Keratinocyte (primary cell): ENCODE results near the gene IGSF23. TPM values are rescaled to one million over a fixed set of nuclear protein-coding genes. Genes with fewer than 3 reads are reported as not detected.

Source experiments
- DNase-seq: peaks from one replicate; pipeline ENCODE4 v3.0.0-alpha.2; 2011; ENCODE audit warnings: low read depth, missing footprints, low spot score
- FAIRE-seq: peaks from 2 replicates; lab custom pipeline; 2011; peaks lifted over from hg19 to GRCh38; lab: Jason Lieb, UNC
- H2AFZ ChIP-seq: 2 replicates; pipeline ENCODE4 v1.6.0; 2012; ENCODE audit warnings: low read length, control low read depth, inconsistent platforms; ENCODE audit not compliant: control insufficient read depth
- H3K27ac ChIP-seq: 2 replicates; pipeline ENCODE4 v1.5.1; 2011; ENCODE audit warnings: low read length; ENCODE audit not compliant: control insufficient read depth, insufficient read depth
- H3K27me3 ChIP-seq: 3 replicates; pipeline ENCODE4 v1.6.0; 2011; ENCODE audit warnings: low read length; ENCODE audit not compliant: control insufficient read depth, insufficient read depth; ENCODE audit errors: extremely low read depth
- H3K36me3 ChIP-seq, 2 experiments: 2 replicates in 1 of 2; 3 replicates in 1 of 2; pipeline ENCODE4 v1.5.1; 2011; ENCODE audit warnings: low read length in 2 of 2, mild to moderate bottlenecking in 1 of 2; ENCODE audit not compliant: control insufficient read depth in 2 of 2, insufficient read depth in 2 of 2; ENCODE audit errors: extremely low read depth in 1 of 2
- H3K4me1 ChIP-seq: 3 replicates; pipeline ENCODE4 v1.5.1; 2011; ENCODE audit warnings: low read length; ENCODE audit not compliant: control insufficient read depth, insufficient read depth; ENCODE audit errors: extremely low read depth
- H3K4me2 ChIP-seq: 3 replicates; pipeline ENCODE4 v1.6.0; 2011; ENCODE audit warnings: low read depth, low read length; ENCODE audit not compliant: control insufficient read depth, insufficient read depth; ENCODE audit errors: extremely low read depth
- H3K4me3 ChIP-seq, 3 experiments: fragments of 200-600 bp in 1 of 3; sonication (generic) in 1 of 3; 2 replicates in 2 of 3; 3 replicates in 1 of 3; pipeline ENCODE4 v1.5.1; 2011 to 2016; ENCODE audit warnings: low read length in 3 of 3, mild to moderate bottlenecking in 3 of 3, control low read depth in 2 of 3, inconsistent platforms in 1 of 3, low read depth in 1 of 3, mixed read lengths in 1 of 3, mixed run types in 1 of 3, moderate library complexity in 1 of 3; ENCODE audit not compliant: control insufficient read depth in 2 of 3, insufficient read depth in 2 of 3; ENCODE audit errors: extremely low read depth in 1 of 3
- H3K79me2 ChIP-seq: 2 replicates; pipeline ENCODE4 v1.6.0; 2012; ENCODE audit warnings: low read length; ENCODE audit not compliant: control insufficient read depth, insufficient read depth
- H3K9ac ChIP-seq: 3 replicates; pipeline ENCODE4 v1.6.0; 2011; ENCODE audit warnings: low read length; ENCODE audit not compliant: control insufficient read depth, insufficient read depth; ENCODE audit errors: extremely low read depth
- H3K9me1 ChIP-seq: 3 replicates; pipeline ENCODE4 v1.6.0; 2011; ENCODE audit warnings: low read length; ENCODE audit not compliant: control insufficient read depth, insufficient read depth; ENCODE audit errors: extremely low read depth
- H3K9me3 ChIP-seq: 2 replicates; pipeline ENCODE4 v1.5.1; 2012; ENCODE audit warnings: low read depth, low read length; ENCODE audit not compliant: control insufficient read depth
- H4K20me1 ChIP-seq: 3 replicates; pipeline ENCODE4 v1.6.0; 2011; ENCODE audit warnings: low read length; ENCODE audit not compliant: control insufficient read depth, insufficient read depth; ENCODE audit errors: extremely low read depth
- CTCF ChIP-seq, 3 experiments: IDR thresholded peaks in 1 of 3; conservative IDR thresholded peaks in 1 of 3; optimal IDR thresholded peaks in 1 of 3; 2 replicates in 2 of 3; 3 replicates in 1 of 3; pipeline versions ENCODE3 to v1.5.1; 2011; ENCODE audit warnings: low read length in 3 of 3, mild to moderate bottlenecking in 3 of 3, moderate library complexity in 2 of 3, control low read depth in 1 of 3, inconsistent platforms in 1 of 3; ENCODE audit not compliant: insufficient read depth in 2 of 3; ENCODE audit errors: extremely low read depth in 1 of 3
- EZH2 ChIP-seq: IDR thresholded peaks from one replicate; pipeline ENCODE4 v1.6.1; 2012; ENCODE audit warnings: inconsistent platforms, mild to moderate bottlenecking, low read length, moderate library complexity
- dilution Hi-C: fragments of 300-500 bp; cut with MboI; formaldehyde crosslinking; loops from one replicate; pipeline ENCODE4 v1.7.0; 2020; ENCODE audit warnings: low sequenced_read_pairs; ENCODE audit not compliant: extremely low pct_ligation_motif_present
- polyA minus RNA-seq, 3 experiments: library from RNA; depleted of rRNA, polyadenylated mRNA; stranded (reverse); fragments of >200 nt; gene quantifications; 1 replicate in 1 of 3; 2 replicates in 1 of 3; 3 replicates in 1 of 3; pipeline ENCODE4 v1.2.3, GENCODE V29; 2011
- polyA plus RNA-seq, 5 experiments: library from polyadenylated mRNA; depleted of rRNA in 3 of 5; stranded (reverse) in 3 of 5; stranded (forward) in 1 of 5; unstranded in 1 of 5; fragments of >200 nt; gene quantifications; 1 replicate in 1 of 5; 2 replicates in 3 of 5; 3 replicates in 1 of 5; pipeline versions ENCODE4 v1.2.1 to v1.2.3, GENCODE V29; 2011 to 2012; ENCODE audit warnings: missing spikeins in 2 of 5, low read depth in 1 of 5, low replicate concordance in 1 of 5

Gene IGSF23
- polyA plus RNA-seq, result 0.06 to 0.07 TPM in 2 of 3 replicates, not detected in the other
- polyA plus RNA-seq (2011; ENCODE audit: low read depth), result 0.89 TPM
- not detected in 2 replicates for polyA plus RNA-seq (2011; cell fraction: cytosol; rRNA removed)
- polyA plus RNA-seq (2011; cell fraction: nucleus; rRNA removed), result not detected in 2 replicates
- 1.3 TPM in 1 of 2 replicates, not detected in the other for polyA plus RNA-seq (2012; ENCODE audit: low replicate concordance)
- not detected in 3 replicates for polyA minus RNA-seq
- not detected for polyA minus RNA-seq (2011; cell fraction: cytosol; rRNA and poly(A)+ RNA removed)
- polyA minus RNA-seq (2011; cell fraction: nucleus; rRNA and poly(A)+ RNA removed), result not detected in 2 replicates

- Histone ChIP-seq H3K9me3 (no peaks in the 10 kb centered on the region), H4K20me1 (no peaks in the 10 kb centered on the region), H3K9me1 (no peaks in the 10 kb centered on the region), H3K9ac (no peak within 1 kb of the TSS), H2AFZ (no peak within 1 kb of the TSS), H3K4me3 (no peak within 1 kb of the TSS), H3K27ac (no peak within 1 kb of the TSS), H3K4me2 (no peak within 1 kb of the TSS), H3K27me3 (no peaks in the 10 kb centered on the region), H3K36me3 (no peaks in the 10 kb centered on the region), H3K79me2 (no peaks in the 10 kb centered on the region), H3K4me1 (no peaks in the 10 kb centered on the region)
- TF ChIP-seq CTCF (optimal IDR thresholded peaks at IDR 0.05 in 1 of 3, IDR thresholded peaks at IDR 0.05 in 1 of 3, conservative IDR thresholded peaks at IDR 0.05 in 1 of 3; ENCODE audit: extremely low read depth in 1 of 3, insufficient read depth in 2 of 3, low read length in 3 of 3) (no peak), EZH2 (no peak)
- dilution Hi-C loops, result no loop called here
- DNase-seq (no peak), FAIRE-seq (no peak)
These were observed at the start of gene IGSF23 for GRCh38 chr19:44613295-44614178. Gene IGSF23, plus strand, starts transcription at chr19:44613563. Its CDS starts 83 bp downstream, at chr19:44613646.

- no peaks in the 10 kb centered on the region for H3K36me3 ChIP-seq
- H3K27me3 ChIP-seq, result peaks cover 5% of the 10 kb centered on the region
- H3K27ac ChIP-seq, result no peak overlapping the region
- no peak overlapping the region for H2AFZ ChIP-seq
- FAIRE-seq, result peak; percentile 26
- no peak overlapping the region for H3K9ac ChIP-seq
- H3K9me3 ChIP-seq, result no peaks in the 10 kb centered on the region
- no peaks in the 10 kb centered on the region for H3K9me1 ChIP-seq
- TF ChIP-seq EZH2, result no peak
- no peak for TF ChIP-seq CTCF (optimal IDR thresholded peaks at IDR 0.05 in 1 of 3, IDR thresholded peaks at IDR 0.05 in 1 of 3, conservative IDR thresholded peaks at IDR 0.05 in 1 of 3; ENCODE audit: extremely low read depth in 1 of 3, insufficient read depth in 2 of 3, low read length in 3 of 3)
- no peak for DNase-seq
- dilution Hi-C loops, result no loop called here
- peaks cover 4% of the 10 kb centered on the region for H3K4me1 ChIP-seq
- no peak overlapping the region for H3K4me3 ChIP-seq
- no peaks in the 10 kb centered on the region for H4K20me1 ChIP-seq
- H3K79me2 ChIP-seq, result no peaks in the 10 kb centered on the region
- peak overlapping the region; percentile 2 for H3K4me2 ChIP-seq
These were observed 46.4 kb upstream of the IGSF23 start for GRCh38 chr19:44566984-44567383.
